Central memory CD4-positive, alpha-beta T cell (primary cell): ENCODE measurements around the gene KLRF1.
A peak's percentile ranks its signal among the peaks of the same experiment; 100 is the strongest.

ENCODE experiments used
- DNase-seq: peaks from one replicate; pipeline ENCODE4 v3.0.0; 2022

The KLRF1 gene

DNA sequence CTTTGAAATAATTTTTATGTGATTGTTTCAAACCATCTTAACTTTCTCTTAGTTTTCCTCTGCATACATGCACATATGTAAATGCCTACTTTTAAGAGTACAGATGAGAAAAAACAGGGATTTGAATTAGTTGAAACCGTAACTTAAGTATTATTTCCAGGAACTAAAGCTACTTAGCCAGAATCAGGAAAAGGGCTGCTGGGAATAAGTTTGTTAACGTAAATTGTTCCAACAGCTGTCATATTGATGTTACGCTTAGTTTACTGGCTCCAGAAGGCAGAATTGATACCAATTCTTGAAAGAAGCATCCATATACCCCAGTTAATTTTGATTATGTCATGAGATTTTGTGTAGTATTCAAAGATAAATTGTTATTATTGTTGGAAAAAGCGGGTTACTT lies 17.9 kb upstream of the KLRF1 start:
- no peak for DNase-seq

DNA sequence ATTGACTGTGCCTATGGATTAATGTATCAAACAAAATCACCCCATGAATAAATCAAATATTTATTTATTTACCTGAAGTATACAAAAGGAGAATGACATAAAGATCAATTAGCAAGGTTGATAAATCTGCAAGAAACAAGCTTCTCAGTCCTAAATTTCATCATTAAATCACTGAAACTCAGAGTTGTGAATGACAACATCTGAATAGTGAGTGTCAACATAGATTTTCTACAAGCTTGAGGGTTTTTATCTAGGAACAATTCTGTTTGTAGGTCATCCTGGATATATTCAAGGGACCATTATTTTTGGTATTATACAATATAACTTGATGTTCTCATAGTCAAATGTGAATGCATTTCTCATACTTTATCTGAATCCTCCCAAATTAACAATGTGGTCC lies 17.4 kb upstream of the KLRF1 start:
- DNase-seq, result no peak

DNA sequence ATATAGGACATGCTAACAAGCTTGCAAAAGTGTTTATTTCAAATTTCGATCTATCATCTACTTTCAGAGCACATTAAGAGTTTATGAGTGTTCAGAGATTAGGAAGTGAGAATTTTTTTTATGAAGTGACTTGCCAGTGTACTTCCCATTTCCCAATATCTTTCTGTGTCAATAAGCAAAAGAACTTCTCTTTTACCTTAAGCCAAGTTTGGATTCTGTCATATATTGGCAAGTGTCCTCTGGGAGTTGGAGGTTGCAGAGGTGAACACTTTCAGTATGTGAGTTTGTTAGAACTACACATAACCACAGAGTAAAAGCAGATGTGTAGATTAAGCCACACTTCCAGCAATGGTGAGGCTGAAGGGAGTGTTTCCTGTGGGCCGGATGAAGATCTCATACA lies 16.6 kb upstream of the KLRF1 start:
- no peak for DNase-seq

DNA sequence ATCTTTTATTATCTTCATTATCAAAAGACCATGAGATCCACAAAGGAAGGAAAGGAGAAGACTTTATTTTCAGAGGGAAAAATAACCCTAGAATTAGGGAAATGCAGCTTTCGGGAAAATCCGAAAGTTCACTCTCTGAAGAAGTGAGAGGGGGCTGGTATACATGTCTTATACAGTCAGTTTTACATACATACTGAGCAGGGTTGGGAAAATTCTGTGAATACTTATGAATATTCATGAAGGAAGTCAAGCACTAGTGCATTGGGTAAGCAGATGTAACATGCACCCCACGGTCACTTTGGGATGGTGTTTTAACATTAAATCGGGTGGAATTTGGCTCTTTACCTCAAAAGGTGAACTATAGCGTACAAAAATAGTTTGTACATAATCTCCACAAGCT lies 15.7 kb upstream of the KLRF1 start:
- DNase-seq, result no peak

DNA sequence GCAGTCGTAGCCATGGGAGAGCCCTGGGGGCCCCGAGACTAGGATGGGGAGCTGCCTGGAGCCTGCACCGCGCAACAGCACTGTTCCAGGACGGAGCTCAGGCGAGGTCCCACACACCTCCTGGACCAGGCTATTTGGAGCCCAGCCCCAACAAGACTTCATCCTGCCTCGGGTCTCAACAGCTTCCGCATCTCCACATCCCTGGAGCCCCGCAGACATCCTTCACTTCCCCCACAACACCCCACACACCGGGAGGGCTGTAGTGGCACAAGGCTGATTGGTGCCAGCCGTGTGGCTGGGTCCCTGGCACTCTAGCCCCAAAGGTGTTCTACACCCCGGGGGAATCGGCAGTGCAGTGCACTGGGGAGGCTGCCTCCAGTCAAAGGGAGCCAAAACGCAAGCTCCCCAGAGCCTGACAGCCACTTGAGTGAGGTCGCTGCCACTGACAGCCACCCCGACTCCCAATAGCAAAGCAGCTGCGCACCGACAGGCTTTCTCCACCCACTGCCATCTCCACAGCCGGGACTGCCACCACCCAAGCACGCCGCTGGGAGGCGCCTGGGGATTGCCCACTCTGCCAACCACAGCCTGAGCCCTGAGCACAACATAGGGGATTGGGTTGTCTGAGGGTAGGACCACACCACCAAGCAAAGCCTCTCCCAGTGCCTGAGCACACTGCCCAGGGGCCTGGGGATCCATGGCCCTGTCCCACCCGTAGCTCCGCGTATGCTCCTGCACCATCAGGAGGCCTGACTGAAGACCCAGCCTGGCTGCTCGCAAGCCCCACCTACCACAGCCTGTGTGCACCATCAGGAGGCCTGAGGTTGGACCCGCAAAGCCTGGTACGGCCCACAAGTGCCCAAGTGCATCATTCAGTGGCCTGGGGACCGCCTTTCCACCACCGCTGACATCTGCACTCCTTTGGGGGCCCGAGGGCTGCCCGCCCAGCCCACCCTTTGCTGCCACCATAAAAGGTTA lies 13.2 kb upstream of the KLRF1 start:
- peak; percentile 86 for DNase-seq

DNA sequence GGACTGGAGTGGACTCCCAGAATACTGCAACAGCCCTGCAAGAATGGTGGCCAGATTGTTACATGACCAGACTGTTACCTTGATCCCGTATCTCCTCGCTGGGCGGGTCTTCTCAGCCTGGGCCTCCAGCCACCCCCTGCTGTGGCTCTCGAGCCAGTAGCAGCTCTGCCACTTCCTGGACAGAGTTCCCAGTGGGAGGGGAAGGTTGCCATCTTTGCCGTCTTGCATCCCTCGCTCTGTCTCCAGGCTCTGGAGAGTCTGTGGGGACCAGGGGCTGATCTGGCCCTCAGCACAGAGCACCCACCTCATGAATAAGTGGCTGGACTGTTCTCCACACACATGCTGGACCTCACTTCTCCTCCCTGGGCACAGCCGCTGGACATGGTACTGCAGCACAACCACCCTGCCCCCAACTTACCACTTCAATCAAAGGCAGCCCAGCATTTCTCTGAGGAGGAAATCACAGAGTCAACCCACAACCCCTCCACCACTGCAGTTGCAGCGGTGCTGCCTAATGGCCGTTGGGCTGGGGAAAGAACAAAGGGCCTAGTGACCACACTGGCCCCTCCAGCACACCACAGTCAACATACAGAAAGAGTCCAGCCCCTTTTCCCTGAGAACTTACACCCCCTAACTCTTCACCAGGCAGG lies 6.9 kb upstream of the KLRF1 start:
- DNase-seq, result no peak

DNA sequence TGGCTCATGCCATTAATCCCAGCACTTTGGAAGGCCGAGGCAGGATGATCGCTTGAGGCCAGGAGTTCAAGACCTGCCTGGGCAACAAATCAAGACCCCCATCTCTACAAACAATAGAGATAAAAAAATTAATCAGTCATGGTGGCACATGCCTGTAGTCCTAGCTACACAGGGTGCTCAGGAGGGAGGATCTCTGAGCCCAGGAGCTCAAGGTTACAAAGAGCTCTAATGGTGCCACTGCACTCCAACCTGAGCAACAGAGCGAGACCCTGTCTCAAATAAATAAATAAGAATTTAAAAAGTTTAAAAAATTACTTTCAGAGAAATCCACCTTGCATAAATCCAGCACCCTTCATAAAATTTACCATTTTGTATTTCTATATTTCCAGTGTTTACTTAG lies 2.2 kb downstream of the KLRF1 start:
- DNase-seq, result no peak

DNA sequence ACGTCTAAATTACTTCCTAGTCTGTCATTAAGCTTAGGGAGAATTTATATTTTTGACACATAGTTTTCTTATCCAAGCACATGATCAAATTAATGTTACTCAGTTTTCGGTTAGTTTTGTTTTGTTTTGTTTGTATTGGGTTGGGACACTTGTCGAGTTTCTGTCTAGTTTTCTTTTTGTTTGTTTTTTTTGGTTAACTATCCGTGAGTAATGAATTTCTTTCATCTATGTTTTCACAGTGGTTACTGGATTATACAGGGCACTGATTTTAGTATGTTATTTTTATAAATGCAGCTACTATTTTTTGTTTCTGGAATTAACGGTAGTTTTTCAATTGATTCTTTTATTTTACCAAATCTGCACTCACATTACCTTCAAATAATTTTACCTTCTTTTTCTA lies 2.7 kb downstream of the KLRF1 start:
- no peak for DNase-seq

DNA sequence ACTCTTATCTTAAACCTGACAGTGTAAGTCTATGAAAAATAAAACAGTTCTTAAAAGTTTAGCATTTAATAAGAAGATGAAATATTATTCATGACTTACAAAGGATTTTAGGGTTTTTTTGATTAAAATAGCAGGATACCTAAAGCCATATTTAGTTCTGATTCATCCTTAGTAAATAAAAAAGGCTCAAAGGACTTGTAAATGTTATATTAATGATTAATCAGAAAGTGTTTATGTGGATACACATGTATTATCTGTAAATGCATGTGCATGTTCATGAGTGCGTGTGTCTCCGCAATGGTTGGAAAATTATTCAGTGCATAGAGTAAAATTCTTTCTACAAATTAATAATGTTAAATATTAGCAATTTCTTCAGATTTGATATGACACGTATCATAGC lies 4.4 kb downstream of the KLRF1 start:
- no peak for DNase-seq

DNA sequence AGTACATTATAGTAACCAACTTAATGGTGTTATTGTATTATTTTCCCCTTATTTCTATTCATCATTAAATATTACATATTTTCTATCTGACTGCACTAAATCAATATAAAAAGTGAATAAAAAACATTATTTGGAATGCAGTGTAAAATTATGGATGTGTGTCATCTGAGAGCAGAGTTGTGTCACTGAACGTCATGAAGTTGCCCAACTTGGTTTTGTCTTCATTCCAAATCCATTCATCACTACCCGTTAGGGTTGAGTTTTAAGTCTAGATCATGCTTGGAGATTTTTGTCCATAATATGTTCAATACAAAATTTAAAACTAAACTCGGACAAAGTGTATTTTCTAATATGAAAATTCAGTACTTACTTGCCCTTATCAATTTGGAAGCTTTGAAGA lies 16.1 kb downstream of the KLRF1 start:
- DNase-seq, result no peak

DNA sequence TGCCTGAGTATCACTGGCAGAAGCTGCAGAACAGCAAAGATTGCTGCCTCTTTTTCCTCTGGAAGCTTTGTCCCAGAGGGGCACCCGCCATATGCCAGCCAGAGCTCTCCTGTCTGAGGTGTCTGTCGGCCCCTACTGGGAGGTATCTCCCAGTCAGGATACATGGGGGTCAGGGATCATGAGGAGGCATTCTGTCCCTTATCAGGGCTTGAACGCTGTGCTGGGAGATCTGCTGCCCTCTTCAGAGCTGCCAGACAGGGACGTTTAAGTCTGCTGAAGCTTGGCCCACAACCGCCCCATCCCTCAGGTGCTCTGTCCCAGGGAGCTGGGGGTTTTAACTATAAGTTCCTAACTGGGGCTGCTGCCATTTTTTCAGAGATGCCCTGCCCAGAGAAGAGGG lies 21.6 kb downstream of the KLRF1 start:
- no peak for DNase-seq

DNA sequence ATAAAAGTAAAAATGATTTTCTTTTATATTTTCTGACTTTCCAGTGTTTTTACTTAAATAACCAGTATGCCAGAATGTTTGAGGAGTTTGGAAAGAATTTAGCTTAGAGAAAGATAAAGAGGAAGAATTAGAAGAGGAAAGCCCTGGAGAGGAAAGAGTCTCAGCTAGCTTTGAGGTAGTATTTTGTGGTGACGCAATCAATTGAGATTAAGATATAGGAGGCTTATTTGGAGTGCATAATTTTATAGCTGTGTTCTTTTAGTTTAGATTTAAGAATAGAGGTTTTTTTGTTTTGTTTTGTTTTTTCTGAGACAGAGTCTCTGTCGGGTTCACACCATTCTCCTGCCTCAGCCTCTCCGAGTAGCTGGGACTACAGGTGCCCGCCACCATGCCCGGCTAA lies 23.8 kb downstream of the KLRF1 start:
- no peak for DNase-seq

DNA sequence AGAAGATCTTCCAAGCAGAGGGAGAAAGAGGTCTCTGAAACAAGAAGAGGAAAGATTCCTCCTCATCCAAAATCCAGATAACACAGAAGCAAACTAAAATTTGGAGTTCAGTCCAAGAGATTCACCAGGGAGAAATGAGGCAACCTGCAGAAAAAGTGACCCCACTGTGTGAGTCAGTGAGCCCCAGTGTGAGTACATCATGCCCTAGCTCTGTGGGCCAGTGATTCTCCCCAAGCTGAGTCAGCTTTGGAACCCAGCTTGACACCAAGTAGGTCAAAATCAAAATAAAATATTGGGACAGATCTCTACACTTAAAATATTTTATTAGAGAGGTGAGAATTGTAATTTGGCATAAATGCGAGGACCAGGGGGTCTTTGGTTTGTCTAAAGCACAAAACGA lies 24.6 kb downstream of the KLRF1 start:
- no peak for DNase-seq

DNA sequence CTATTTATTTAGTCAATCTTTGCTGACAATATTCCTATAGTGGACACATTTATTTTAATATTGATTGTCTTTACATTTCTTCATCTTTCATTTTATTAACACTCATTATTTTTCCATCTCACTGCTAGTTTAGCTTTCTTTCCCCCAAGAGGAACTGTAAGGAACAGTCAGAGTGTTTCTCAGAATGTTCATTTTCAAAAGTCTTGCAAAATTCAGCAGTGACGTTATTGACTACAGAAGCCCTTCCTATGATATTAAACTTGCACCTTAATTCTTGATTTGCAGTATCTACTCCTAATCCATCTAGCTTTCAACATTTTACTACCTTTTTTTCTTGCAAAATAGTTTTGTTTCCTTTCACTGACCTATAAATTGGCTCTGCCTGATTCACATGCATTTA lies 28.9 kb downstream of the KLRF1 start:
- no peak for DNase-seq

DNA sequence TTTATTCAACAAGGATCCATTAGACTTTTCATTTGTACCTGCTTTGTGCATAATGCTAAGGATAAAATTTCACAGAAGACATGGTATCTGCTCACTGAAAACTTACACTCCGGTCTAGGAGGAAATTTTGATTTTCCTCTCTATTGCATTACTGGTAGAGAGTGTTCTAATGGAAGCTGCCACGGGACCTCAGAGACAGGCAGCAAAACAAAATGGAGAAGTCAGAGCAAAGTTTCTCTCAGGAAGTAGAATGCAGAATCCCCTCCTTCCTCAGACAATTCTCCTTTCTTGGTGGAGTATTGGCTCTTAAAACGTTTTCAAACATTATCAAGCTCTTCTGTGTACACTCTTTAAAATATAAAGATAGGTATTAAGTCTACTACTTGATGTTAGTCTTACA lies 29.6 kb downstream of the KLRF1 start:
- no peak for DNase-seq

DNA sequence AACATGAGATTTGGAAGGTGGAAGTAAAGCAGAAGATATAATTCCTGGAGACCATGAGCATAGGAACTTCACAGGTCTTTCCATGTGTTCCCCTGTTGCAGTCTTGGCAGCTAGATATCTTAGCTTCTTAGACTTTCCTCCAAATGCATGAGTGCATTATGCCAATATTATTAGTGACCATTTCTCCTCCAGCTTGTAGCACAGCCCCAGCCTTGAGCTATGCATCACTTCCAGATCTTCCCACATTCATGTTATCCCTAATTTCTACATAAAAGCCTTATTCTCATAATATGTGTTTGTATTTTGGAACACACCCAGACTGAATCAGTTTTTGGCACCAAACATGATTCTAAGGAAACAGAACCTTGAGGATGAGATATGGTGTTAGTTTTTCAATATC lies 30.9 kb downstream of the KLRF1 start:
- no peak for DNase-seq

DNA sequence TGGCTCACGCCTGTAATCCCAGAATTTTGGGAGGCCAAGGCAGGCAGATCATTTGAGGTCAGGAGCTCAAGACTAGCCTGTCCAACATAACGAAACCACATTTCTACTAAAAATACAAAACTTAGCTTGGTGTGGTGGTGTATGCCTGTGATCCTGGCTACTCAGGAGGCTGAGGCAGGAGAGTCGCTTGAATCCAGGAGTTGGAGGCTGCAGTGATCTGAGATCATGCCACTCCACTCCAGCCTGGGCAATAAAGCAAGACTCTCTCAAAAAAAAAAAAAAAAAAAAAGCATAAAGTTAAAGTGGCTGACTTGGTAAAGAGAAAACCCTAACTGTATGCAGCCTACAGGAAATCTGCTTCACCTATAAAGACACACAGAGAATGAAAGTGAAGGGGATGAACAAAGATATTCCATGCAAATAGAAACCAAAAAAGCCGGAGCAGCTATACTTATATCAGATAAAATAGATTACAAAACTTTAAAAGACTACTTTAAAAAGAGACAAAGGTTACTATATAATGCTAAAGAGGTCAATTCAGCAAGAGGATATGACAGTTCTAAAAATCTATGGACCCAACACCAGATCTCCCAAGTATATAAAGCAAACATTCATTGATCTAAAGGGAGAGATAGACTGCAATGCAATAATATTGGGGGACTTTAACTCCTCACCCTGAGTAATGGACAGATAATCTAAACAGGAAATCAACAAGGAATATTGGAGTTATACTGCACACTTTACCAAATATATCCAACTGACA lies 37.8 kb downstream of the KLRF1 start:
- no peak for DNase-seq

DNA sequence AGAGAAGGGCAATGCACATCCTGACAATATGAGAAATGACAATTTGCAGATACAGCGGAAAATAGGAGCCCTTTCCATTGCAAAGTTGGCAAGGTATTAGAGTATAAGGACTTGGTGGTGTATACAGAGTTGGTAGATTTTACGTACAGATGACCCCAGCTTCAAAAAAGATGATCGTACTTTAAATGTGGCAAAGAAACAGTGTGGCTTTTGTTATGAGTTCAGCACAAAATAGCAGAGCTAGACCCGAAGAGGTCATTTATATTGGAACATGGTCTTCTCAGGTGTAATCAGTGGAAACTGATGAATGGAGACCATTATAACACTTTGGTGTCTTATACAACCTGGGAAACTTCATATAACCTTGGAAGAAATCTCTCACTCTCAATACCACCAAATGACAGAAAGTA lies 39.6 kb downstream of the KLRF1 start:
- DNase-seq, result no peak

DNA sequence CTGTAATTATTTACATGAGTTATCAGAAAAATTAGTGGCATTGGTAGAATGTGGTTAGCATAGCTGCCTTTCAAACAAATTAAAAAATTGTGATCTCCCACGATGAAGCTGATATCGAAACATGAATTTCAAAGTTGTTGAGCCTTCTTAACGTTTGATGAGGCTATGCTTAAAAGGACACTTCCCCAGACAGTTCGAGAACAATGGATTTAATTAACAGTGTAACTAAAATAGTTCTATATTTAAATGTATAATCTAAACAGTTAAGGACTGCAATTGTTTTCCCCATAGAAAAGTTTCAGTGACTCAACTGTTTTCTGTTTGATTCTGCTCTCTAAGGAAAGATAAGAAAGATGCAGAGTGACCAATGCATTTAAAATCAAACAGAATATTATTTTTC lies 40.2 kb downstream of the KLRF1 start:
- no peak for DNase-seq

DNA sequence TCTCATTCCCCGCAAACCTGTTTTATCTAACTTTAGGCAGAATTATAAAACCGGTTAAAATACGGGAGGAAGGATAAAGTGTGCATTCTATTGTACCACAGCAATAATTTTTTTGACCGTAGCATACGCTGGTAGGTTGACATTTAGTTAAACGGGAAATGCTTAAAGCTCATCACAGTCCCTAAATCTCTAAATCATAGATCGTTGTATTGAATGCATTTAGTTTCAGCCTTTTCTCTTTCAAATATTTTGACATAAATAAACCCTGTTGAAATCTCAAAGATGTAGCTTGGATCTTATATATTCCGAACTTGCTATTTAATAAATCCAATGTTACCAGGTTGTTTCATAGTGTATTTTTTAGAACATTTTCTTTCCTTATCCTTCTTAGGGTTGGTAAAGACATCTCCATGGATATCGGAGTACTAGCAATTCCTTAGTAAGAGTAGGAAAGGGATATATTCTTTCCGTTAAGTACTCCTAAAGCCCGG lies 41.1 kb downstream of the KLRF1 start:
- DNase-seq, result peak; percentile 17

DNA sequence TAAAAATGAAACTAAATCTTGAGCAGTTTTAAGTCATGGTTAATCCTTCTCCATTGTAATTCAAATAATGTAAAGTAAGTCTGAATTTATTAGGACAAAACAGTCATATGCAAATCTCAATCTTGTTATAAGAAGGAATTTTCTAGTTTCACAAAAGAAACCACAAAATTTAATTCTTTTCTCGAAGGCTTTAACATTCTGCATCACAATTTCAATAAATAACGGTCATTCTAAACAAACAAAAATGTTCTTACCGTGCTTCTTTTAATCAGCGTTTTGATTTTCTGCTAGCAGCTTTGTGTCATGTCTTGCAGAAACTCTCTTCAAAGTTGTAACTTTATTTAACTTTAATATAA lies 41.6 kb downstream of the KLRF1 start:
- no peak for DNase-seq

DNA sequence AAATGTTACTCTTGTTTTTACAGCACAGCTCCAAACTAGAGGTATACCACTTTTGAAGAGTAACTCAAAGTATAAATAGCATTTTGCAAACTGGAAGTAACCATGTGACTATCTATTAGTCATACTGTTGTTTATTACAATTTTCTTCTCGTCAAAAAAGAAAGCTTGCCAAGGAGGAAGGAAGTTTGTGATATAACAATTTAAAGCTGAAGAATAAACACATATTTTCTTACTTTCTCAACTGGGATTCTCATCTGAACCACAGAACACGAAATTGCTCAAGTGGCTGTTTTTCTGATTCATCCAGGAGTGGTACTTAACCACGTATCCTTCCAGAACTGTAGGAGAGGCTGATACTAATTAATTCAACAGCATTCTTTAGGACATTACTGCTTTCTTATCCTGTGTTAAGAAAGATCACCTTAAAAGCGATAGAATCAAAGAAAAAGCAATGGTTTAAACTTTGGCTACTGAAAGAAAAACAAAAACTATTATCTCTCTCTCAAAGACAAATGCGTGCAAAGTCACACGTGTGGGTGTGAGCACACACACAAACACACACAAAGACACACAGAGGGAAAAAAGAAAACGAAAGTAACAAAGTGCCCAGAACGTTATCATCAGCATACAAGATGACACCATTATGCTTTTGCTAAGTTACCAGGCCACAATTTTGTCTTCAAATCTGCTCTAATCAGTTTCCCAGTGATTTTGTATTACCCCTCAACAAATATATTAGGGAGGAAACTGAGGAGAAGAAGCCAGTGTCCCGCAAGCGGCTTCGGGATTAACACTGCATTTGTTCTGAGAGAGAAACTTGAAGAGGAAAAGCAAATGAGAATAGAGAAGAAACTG lies 42.3 kb downstream of the KLRF1 start, which contains the start of gene CLEC2B:
Gene CLEC2B (minus strand): TSS at position 48 of the 855 bp plus-strand sequence.
- peak; percentile 57 for DNase-seq
